ENCODE data around the gene SIGLEC14.

DNA sequence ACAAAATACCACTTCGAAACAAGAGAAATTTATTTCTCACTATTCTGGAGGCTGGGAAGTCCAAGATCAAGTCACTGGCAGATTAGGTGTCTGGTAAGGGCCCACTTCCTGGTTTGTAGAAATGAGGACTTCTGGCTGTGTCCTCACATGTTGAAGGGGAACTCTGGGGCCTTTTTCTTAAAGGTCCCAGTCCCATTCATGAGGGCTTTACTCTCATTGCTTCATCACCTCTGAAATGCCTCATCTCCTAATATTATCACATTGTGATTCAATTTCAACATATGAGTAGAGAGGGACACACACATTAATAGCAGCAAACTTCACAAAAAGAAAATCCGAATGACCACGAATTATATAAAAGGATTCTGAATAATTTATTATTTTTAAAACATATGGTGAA is 21.6 kb upstream of the SIGLEC14 start:
- TF ChIP-seq GATA2 (IDR thresholded peaks at IDR 0.05; ENCODE audit: low read depth, low read length) (no peak), GATA3 (IDR thresholded peaks at IDR 0.05; ENCODE audit: low read depth, low read length) (no peak)
